NOMO-1 (cell line): Measurements from ENCODE around the gene CDHR5.

Experiments used
- DNase-seq, 2 experiments: peaks; one replicate each; lab custom pipeline; 2025; ENCODE audit not compliant: unreplicated experiment in 2 of 2; lab: John Stamatoyannopoulos, UW

CDHR5 gene

DNA sequence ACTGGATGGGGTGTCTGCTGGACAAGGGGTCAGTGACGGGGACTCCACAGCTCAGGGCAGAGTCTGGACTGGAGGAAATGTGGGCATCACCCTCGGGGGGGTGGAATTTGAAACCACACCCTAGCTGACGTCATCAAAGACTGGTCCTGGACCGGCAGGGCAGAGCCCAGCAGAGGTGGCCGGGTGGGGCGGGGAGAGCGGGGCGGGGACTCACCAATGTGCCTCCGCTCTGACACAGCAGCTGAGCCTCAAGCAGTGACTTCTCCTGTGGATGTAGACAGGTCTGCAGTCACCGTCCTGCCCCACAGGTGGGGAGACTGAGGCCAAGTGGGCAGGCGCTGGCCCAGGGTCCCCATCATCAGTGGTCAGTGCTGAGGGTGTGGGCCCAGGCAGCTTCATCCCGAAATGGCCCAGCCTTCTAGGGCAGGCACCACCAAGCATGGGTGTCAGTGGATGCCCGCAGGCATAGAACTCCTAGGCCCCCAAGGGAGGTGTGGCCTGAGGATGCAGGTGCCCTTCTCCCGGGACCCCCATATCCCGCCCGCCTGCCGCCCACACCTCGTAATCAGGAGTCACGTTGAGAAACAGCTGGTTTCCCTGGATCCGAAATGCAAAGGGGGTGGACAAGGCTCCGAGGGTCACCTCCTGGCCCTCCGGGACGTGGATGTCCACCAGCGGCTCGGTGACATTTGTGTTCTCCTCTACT lies 603 bp downstream of the CDHR5 start:
- DNase-seq = no peak

DNA sequence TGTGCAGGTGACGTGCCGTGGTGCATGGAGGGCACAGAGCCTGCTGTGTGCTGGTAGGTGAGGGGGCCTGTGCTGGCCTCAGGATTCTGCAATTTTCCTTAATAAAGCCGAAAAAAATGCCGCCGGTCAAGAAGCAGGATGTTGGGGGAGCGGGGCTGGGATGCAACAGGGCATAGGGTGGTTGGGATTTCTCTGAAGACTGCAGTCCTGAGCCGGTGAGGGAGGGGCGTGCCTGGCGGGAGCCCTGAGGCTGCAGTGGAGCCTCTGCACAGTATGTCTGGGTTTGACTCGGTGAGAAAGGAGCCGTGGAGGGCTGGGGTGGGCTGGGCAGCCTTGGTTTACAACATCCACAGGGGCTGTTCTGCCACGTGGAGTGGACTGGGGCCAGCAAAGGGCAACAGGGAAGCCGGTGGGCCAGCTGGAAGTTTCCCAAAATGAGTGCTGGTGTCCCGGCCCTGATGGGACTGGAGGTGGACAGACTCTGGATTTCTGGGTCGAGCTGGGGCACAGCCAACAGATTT lies 1.3 kb downstream of the CDHR5 start:
- no peak for DNase-seq

DNA sequence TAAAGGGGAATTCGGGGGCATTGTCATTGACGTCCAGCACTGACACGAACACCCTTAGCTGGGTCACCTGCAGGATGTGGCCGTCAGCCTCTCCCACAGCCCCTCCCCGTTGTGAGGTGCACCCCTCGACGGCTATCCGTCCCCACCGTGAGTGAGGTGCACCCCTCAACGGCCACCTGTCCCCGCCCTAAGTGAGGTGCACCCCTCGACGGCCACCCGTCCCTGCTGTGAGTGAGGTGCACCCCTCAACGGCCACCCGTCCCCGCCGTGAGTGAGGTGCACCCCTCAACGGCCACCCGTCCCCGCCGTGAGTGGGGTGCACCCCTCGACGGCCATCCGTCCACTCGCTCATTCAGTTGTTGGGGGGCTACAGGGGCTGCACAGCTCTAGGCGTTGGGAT lies 2.9 kb downstream of the CDHR5 start:
- no peak for DNase-seq

GRCh38 chr11:620935-621814 lies 3.6 kb downstream of the CDHR5 start:
- no peak for DNase-seq

GRCh38 chr11:620201-620600 lies 4.6 kb downstream of the CDHR5 start:
- DNase-seq = no peak

- DNase-seq = no peak
These were observed 5.1 kb downstream of the CDHR5 start for GRCh38 chr11:619628-620050.

DNA sequence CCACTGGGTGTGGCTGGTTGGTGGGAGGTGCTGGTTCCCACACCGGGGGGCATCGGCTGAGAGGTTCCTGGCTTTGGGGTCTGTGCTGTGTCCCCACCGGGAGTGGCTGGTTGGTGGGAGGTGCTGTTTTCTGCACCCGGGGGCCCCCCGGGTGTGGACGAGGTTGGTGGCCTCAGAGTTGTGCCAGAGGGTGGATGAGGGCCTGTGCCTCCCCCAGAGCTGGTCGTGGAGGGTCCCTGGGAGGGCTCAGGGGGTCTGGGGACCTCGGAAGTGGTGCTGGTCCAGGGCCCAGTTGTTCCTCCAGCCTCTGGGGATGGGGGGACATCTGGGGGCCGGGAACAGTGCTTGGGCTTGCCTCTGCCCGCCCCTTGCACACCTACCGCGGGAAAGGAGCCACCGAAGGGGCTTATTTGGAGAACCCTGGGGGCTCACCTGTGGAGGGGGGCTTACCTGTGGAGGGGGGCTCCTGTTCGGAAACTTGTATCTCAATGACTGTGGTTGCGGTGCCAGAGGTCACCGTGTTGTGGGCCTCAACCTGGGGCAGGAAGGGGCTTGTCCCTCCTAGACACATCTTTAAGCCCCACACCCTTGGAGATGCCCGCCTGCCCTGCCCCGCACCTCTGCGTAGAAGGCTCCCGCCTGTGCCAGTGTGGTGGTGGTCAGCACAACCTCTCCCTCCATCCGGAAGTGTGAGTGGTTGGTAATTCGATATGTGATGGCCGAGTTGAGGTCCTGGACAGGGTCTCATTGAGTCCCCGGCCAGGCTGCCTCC lies 5.7 kb downstream of the CDHR5 start:
- no peak for DNase-seq

DNA sequence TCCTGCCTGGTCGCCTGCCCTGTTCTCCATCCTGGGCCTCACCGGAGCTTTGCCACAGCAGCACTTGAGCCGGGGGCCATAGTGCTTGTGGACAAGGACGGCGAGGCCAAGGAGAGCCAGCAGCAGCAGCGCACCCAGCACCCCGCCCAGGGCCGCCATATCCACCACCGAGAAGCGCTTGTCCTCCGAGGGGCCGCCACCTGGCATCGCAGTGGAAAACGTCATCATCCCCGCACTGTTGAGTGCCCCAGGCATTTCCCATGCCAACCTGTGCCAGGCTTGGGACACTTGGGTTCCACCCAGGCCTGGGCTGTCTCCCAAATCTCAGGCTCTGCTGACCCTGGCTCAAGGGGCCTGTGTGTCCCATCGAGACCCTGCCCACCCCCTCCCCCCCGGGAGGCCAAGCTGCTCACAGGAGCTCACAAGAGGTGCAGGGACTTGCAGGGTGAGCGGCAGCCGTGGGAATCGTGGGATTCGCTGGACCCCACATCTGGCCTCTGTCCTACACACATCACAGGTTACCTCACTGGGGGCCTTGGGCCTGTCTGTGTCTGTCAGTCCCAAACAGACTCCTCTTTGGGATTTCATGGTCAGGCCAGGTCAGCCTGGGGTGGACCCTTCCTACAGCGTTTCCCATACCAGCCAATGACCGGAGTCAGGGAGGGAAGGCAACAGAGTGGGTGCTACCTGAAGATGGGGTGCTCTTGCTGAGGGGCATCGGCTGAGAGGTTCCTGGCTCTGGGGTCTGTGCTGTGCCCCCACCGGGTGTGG lies 6.7 kb downstream of the CDHR5 start:
- DNase-seq = no peak

GRCh38 chr11:617199-617911 lies 7.4 kb downstream of the CDHR5 start:
- DNase-seq = no peak

DNA sequence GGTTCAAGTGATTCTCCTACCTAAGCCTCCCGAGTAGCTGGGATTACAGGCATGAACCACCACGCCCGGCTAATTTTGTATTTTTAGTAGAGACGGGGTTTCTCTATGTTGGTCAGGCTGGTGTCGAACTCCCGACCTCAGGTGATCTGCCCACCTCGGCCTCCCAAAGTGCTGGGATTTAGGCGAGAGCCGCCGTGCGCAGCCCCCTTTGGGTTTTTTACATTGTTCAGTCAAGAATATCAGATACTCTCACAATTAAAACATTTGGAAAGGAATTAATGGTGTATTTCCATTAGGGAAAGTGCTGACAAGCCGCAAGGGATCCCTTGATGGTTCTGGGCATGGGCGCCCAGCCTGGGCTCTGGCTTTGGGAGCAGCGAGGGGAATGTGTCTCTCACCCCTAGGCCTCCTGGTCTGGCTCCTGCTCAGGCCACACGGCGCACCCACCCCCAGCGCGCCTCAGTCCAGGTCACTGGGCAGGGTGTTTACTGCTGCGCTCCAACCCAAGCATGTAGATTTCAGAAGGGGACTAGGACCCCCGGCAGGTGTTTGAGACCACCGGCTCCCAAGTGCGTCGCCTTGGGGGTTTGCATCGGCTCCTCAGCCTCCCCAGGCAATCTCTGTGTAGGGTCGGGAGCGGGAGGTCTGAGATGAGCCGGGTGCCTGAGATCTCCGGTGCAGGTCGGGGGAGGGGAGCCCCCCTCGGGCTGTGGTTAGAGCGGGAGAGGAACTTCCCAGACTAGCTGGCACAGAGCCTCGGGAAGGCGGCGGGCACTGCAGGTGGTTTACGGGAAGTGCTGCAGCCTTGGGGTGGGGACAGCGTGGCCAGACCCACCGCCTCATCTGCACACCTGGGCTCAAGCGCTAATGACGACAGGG lies 8.2 kb downstream of the CDHR5 start:
- no peak for DNase-seq

DNA sequence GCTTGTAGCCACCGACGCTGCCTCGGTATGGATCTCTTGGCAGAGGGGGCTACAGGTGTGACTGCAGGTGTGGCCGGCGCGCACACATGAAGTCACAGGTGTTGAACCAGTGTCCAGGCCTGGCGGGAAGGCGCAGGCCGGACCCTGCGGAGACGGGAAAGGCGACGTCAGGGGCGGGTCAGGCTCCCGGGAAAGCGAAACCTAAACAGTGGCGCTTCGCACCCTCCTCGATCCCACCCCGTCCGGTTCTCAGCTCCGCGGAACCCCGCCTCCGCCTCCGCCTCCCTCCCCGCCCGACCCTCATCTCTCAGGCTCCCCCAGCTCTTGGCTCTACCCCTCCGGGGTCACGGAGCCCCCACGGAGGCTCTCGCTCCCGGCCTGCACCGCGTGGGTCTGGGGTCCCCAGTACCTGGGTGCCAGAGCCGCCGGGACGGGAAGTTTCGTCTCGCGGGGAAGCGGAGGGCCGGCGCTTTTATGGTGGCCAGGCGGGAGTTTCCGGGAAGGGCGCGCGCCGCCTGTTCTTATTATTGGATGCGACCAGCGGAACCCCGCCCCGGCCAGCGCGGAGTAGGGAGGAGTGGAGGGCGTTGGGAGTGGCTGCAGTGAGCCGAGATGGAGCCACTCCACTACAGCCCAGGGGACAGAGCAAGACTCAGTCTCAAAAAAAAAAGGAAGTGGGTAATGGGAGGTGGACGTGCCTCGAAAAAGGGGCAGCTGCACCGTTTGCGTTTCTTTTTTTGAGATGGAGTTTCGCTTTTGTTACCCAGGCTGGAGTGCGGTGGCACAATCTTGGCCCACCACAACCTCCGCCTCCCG lies 9.0 kb downstream of the CDHR5 start, which contains the start of gene IRF7:
Gene IRF7 (minus strand): TSS at position 447 of the 816 bp plus-strand sequence. CDS start 586 bp downstream, outside the sequence.
- DNase-seq = peak; percentile 96 to 98

GRCh38 chr11:614623-615503 lies 9.9 kb downstream of the CDHR5 start:
- no peak for DNase-seq

DNA sequence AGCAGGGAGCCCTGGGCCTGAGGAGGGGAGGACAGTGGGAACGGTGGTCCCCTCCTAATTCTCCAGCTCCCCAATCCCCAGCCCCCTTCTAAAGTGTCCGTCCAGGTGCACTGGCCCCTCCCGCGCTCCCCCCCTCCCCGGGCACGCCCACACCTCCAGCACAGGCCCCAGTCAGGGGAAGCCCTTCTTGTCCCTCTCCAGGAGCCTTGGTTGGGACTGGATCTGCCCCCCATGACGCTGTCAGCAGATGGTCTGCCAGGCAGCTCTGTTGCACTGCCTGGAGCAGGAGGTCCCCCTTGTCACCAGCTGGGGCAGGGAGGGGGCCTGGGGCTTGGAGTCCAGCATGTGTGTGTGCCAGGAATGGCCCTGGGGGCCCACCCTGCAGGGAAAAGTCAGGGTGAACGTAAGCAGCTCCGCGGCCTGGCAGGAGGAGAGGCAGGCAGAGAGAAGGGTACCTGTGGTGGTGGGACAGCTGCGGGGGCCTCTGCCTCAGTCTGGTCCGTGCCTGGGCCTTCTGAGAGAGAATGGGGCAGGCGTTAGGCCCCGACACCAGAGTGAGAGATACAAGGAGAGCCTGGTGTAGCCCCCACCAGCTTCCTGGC lies 10.6 kb downstream of the CDHR5 start:
- DNase-seq = no peak

DNA sequence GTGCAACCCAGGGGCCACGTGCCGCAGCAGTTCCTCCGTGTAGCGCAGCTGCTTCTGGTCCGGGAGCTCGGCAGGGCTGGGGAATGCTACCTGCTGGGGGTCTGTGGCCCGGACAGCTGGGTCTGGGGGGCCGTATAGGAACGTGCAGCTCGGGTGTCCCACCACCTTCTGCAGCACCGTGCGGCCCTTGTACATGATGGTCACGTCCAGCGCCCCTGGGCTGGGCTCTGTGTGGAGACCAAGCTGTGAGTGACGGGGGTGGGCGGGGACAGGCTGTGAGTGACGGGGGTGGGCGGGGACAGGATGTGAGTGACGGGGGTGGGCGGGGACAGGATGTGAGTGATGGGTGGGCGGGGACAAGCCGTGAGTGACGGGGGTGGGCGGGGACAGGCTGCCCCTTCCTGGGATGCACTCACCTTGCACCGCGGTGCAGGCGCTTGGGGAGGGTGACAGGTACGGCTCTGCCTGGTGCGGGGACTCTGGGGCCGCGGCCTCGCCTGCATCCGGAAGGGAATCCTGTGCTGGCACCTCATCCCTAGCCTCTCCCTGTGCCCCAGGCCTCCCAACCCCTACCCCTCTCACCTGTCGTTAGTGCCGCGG lies 11.3 kb downstream of the CDHR5 start:
- DNase-seq = peak in 1 of 2 experiments; percentile 58

- DNase-seq = no peak
These were observed 11.8 kb downstream of the CDHR5 start for GRCh38 chr11:612961-613300.
